Measurements from ENCODE around the gene TAP2. TPM values are rescaled to one million over a fixed set of nuclear protein-coding genes. Genes with fewer than 3 reads are reported as not detected.

The TAP2 gene
- total and polyA plus RNA-seq, 2 of the 13 experiments (the other 11 are each of a cell fraction or from before 2014, with no cell fraction given), result 10.3 to 17.6 TPM

- no peak for TF ChIP-seq ZNF512 (CRISPR knock-in tag; IDR thresholded peaks at IDR 0.05)
- TF ChIP-seq SNAPC4 (CRISPR knock-in tag; IDR thresholded peaks at IDR 0.05), result 0 out of 2 replicates have a peak, but pooled peaks have one; percentile 41
- 0 out of 2 replicates have a peak, but pooled peaks have one; percentile 44 for TF ChIP-seq ZNF317 (CRISPR knock-in tag; IDR thresholded peaks at IDR 0.05)
- TF ChIP-seq ZFP36L1 (CRISPR knock-in tag; IDR thresholded peaks at IDR 0.05), result no peak
- no peak for TF ChIP-seq ZNF33A (CRISPR knock-in tag; IDR thresholded peaks at IDR 0.05; ENCODE audit: borderline replicate concordance)
- TF ChIP-seq RARG (CRISPR knock-in tag; IDR thresholded peaks at IDR 0.05; ENCODE audit: low read depth), result no peak; the same call in 1 of the 2 replicates
- TF ChIP-seq SRSF9 (IDR thresholded peaks at IDR 0.05; ENCODE audit: borderline replicate concordance, insufficient read depth, low read depth, low read length, poor library complexity, severe bottlenecking), result no peak
- peak; percentile 43; the same call in 1 of the 2 replicates for TF ChIP-seq KAT8 (CRISPR knock-in tag; IDR thresholded peaks at IDR 0.05)
- no peak for TF ChIP-seq TBL1XR1 (IDR thresholded peaks at IDR 0.05; ENCODE audit: borderline replicate concordance, low read length, partially characterized antibody)
- no peak for TF ChIP-seq ZNF282 (IDR thresholded peaks at IDR 0.05; ENCODE audit: partially characterized antibody)
- peak; percentile 36; the same call in 1 of the 2 replicates for TF ChIP-seq YEATS2 (CRISPR knock-in tag; IDR thresholded peaks at IDR 0.05; ENCODE audit: borderline replicate concordance)
- TF ChIP-seq ARID5B (CRISPR knock-in tag; IDR thresholded peaks at IDR 0.05), result no peak
- peak; percentile 43; the same call in 1 of the 2 replicates for TF ChIP-seq RXRA (CRISPR knock-in tag; IDR thresholded peaks at IDR 0.05)
- TF ChIP-seq MYPOP (CRISPR knock-in tag; IDR thresholded peaks at IDR 0.05), result peak; percentile 99
- peak; percentile 24; the same call in 1 of the 2 replicates for TF ChIP-seq POGZ (CRISPR knock-in tag; IDR thresholded peaks at IDR 0.05)
Observed at GRCh38 chr6:32843979-32844838, 5.7 kb upstream of the TAP2 start, which contains the start of gene PSMB8 (continued).
